Loucy (cell line): ENCODE measurements around the gene ZRANB1.

Experiments
- CTCF ChIP-seq: fragments of 200-600 bp; sonication (generic); conservative IDR thresholded peaks from 2 replicates; pipeline ENCODE4 v1.5.1; 2014; ENCODE audit warnings: mild to moderate bottlenecking, antibody characterized with exemption, low read length
- EZH2phosphoT487 ChIP-seq: fragments of 200-600 bp; IDR thresholded peaks from 2 replicates; pipeline ENCODE4 v1.6.1; 2018; ENCODE audit warnings: antibody characterized with exemption, mild to moderate bottlenecking, moderate library complexity, borderline replicate concordance

GRCh38 chr10:124892905-124893304, 49.0 kb upstream of the ZRANB1 start:
- TF ChIP-seq CTCF, result no peak
- no peak for TF ChIP-seq EZH2phosphoT487
